Adipocyte (in vitro differentiated cells): ENCODE measurements around the gene CRYBG2.
"Not testable (repeated sequence)": the region's sequence is repeated elsewhere in the genome, so short reads cannot be mapped to it uniquely, and the experiment has no call there.

Experiments used
- DNase-seq: peaks from one replicate; pipeline ENCODE4 v3.0.0-alpha.2; 2015; ENCODE audit warnings: low read depth
- H3K27me3 ChIP-seq: replicated peaks from 2 replicates; pipeline ENCODE4 v1.7.0; 2013; ENCODE audit warnings: mild to moderate bottlenecking, low read length, moderate library complexity; ENCODE audit not compliant: control insufficient read depth, insufficient read depth
- H3K36me3 ChIP-seq: 2 replicates; pipeline ENCODE4 v1.7.0; 2013; ENCODE audit warnings: low read length, mild to moderate bottlenecking, moderate library complexity; ENCODE audit not compliant: control insufficient read depth, insufficient read depth, severe bottlenecking
- H3K4me1 ChIP-seq: 2 replicates; pipeline ENCODE4 v1.7.0; 2013; ENCODE audit warnings: mild to moderate bottlenecking, low read length, moderate library complexity; ENCODE audit not compliant: control insufficient read depth, insufficient read depth
- H3K4me3 ChIP-seq: 2 replicates; pipeline ENCODE4 v1.7.0; 2013; ENCODE audit warnings: mild to moderate bottlenecking, low read length, moderate library complexity
- H3K9ac ChIP-seq: 2 replicates; pipeline ENCODE4 v1.7.0; 2013; ENCODE audit warnings: mild to moderate bottlenecking, low read length, moderate library complexity
- H3K9me3 ChIP-seq: 2 replicates; pipeline ENCODE4 v1.7.0; 2013; ENCODE audit warnings: mild to moderate bottlenecking, low read length, moderate library complexity; ENCODE audit not compliant: control insufficient read depth

The CRYBG2 gene

DNA sequence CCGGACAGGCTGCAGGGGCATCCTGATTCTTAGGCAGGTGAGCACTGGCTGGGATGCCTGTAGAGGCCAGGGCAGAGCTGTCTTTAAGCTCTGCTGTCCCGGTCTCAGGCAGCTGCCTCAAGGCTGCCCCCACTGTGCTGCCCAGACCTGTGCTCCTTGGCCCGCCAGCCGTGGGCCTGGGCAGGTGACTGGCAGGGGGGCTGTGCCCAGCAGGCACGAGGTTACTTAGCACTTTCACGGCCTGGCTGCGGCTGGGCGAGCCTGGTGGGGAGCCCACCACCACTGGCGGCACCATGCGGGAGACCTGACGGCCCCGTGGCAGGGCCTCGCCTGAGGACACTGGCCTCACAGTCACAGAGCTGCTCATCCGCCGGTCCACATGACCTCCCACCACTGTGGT is 8.2 kb downstream of the CRYBG2 start:
- no peak for DNase-seq
- H3K4me3 ChIP-seq = no peak overlapping the region
- no peaks in the 10 kb centered on the region for H3K36me3 ChIP-seq
- peaks cover 39% of the 10 kb centered on the region for H3K27me3 ChIP-seq
- H3K9me3 ChIP-seq = no peaks in the 10 kb centered on the region
- H3K4me1 ChIP-seq = no peaks in the 10 kb centered on the region
- H3K9ac ChIP-seq = no peak overlapping the region

DNA sequence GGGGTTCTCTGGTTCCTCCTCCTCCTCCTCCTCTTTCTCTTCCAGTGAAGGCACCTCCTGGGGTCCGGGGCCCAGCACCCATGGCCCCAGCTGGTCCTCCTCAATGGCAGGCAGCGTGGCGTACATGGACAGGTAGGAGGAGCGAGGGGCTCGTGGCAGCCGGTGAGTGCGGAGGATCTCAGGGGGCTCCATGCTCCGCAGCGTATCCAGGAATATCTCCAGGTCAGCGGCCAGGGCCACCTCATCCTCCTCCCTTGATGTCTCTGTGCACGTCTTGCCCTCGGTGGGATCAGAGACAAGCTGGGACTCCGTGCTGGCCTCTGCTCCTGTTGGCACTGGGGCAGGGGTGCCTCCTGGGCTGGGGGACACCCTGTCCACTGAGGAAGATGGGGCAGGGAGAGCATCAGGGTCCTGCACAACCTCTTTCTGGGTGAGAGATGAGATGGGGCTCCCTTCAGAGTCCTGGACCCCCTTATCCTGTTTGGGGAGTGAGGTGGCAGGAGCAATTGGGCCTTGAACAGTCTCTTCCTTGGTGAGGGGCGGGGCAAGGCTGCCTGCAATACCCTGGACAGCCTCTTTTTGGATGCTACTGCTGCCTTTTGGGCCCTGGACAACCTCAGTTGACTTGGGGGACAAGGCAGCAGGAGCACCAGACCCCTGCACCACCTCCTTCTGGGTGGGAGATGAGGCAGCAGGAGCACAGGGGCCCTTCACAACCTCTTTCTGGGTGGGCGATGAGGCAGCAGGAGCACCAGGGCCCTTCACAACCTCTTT is 9.6 kb downstream of the CRYBG2 start:
- DNase-seq = no peak
- H3K9ac ChIP-seq = no peak overlapping the region
- no peaks in the 10 kb centered on the region for H3K4me1 ChIP-seq
- no peak overlapping the region for H3K4me3 ChIP-seq
- no peaks in the 10 kb centered on the region for H3K36me3 ChIP-seq
- peaks cover 39% of the 10 kb centered on the region for H3K27me3 ChIP-seq
- H3K9me3 ChIP-seq = no peaks in the 10 kb centered on the region

DNA sequence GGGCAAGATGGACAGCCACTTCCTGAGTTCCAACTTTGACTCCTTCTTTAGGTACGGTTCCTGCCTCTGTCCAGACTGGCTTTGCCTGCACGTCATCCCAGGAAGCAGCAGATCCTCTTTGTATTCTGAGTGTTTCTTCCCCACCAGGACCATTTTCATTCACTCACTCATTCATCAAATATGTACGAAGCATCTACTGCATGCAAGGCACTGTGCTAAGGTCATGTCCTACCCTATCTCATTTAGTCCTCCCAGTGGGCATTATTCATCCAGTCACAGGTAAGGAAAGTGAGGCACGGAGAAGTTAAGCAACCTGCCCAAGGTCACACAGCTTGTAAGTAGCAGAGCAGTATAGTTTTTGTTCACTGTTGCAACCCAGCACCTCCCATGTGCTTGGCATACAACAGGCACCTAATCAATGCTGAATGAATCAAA is 13.9 kb downstream of the CRYBG2 start:
- Histone ChIP-seq H3K9ac (no peak overlapping the region), H3K27me3 (peaks cover 32% of the 10 kb centered on the region), H3K9me3 (no peaks in the 10 kb centered on the region), H3K4me1 (peaks cover 3% of the 10 kb centered on the region), H3K4me3 (no peak overlapping the region), H3K36me3 (no peaks in the 10 kb centered on the region)
- no peak for DNase-seq

DNA sequence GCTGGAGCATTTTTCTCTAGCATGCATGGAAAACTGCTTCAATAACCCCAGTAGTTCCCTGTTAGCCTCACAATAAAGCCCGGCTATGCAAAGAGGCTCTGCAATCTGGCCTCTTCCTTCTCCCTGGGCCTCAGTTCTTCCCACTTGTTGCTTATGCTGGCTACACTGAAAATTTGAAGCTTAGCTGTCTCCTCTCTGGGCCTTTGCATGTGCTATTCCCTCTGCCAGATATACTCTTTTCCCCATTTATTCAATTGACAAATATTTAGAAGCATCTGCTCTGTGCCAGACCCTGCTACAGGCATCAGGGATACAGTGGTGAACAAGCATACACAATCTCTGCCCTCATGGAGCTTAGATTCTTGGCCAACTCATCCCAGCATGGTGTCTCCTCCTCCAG is 15.3 kb downstream of the CRYBG2 start:
- Histone ChIP-seq H3K27me3 (peaks cover 20% of the 10 kb centered on the region), H3K4me1 (peaks cover 3% of the 10 kb centered on the region), H3K9ac (no peak overlapping the region), H3K4me3 (no peak overlapping the region), H3K9me3 (no peaks in the 10 kb centered on the region), H3K36me3 (no peaks in the 10 kb centered on the region)
- DNase-seq = no peak

DNA sequence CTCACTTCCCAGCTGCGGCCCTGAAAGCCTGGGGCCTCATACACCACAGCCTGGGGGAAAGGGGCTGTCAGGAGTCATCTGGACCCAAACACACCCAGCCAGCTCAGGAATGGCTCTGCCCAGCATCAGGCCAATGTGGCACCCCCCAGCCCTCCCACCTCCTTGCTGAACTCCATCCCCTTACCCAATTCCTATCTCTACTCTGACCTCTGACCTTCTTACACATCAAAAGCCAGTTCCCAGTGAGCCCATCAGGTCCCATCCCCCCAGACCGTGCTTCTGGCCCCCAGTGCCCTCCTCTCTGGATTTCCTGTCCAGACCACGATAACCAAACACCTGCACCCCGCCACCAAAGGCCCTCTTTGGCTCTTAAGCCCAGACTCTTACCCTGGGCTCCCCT is 16.3 kb downstream of the CRYBG2 start:
- Histone ChIP-seq H3K36me3 (no peaks in the 10 kb centered on the region), H3K27me3 (peaks cover 11% of the 10 kb centered on the region), H3K9me3 (no peaks in the 10 kb centered on the region), H3K9ac (no peak overlapping the region), H3K4me3 (no peak overlapping the region), H3K4me1 (peaks cover 3% of the 10 kb centered on the region)
- no peak for DNase-seq

DNA sequence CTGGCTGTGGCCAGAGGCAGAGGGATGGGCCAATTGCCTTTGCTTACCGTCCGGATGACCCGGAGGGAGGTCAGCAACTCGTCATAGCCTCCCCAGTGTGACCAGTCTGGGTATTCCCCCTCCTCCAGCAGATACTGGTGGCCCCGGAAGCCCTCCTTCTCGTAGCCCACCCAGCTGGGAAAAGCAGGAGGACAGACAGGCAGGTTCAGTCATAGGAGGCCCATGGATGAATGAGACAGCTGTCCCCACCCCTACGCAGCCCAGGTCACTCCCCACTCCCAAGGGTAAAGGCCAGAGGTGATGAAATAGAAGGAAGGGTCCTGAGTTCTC is 16.8 kb downstream of the CRYBG2 start:
- no peak overlapping the region for H3K9ac ChIP-seq
- no peaks in the 10 kb centered on the region for H3K9me3 ChIP-seq
- no peaks in the 10 kb centered on the region for H3K36me3 ChIP-seq
- H3K4me3 ChIP-seq = no peak overlapping the region
- no peak for DNase-seq
- peaks cover 6% of the 10 kb centered on the region for H3K27me3 ChIP-seq
- peaks cover 3% of the 10 kb centered on the region for H3K4me1 ChIP-seq

DNA sequence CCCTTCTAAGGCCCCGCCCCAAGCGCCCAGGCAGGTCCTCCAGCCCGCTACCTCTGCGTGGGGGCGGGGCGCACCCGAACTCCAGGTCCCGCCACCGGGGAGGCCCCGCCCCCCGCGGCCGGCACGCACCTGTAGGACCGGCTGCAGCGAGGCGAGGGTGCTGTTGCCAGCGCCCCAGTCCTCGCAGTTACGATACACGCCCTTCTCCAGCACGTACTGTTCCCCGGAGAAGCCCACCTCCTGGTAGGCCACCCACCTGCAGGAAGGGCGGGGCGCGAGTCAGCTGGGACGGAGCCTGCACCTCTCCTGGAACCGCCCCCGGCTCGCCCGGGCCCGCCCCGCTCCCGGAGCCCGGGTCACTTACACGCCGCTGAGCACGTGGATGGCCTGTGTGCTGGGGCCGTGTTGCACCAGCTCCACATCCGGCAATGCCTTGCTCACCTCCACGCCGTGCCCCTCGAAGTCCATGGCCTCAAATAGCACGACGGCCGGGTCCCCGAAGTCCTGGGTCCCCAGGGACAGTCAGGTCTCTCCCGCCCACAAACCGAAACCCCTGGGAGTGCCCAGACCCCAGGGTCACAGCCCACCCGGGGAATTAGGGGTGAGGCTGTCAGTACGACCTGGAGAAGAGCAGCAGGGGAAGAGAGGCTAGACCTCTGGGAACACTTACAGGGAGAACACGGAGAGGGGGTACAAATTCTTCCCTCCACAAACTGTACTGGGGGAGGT is 17.3 kb downstream of the CRYBG2 start:
- H3K9me3 ChIP-seq = no peaks in the 10 kb centered on the region
- H3K36me3 ChIP-seq = no peaks in the 10 kb centered on the region
- peaks cover 3% of the 10 kb centered on the region for H3K4me1 ChIP-seq
- no peak for DNase-seq
- peak overlapping the region; percentile 72 for H3K4me3 ChIP-seq
- H3K9ac ChIP-seq = no peak overlapping the region
- peaks cover 3% of the 10 kb centered on the region for H3K27me3 ChIP-seq

DNA sequence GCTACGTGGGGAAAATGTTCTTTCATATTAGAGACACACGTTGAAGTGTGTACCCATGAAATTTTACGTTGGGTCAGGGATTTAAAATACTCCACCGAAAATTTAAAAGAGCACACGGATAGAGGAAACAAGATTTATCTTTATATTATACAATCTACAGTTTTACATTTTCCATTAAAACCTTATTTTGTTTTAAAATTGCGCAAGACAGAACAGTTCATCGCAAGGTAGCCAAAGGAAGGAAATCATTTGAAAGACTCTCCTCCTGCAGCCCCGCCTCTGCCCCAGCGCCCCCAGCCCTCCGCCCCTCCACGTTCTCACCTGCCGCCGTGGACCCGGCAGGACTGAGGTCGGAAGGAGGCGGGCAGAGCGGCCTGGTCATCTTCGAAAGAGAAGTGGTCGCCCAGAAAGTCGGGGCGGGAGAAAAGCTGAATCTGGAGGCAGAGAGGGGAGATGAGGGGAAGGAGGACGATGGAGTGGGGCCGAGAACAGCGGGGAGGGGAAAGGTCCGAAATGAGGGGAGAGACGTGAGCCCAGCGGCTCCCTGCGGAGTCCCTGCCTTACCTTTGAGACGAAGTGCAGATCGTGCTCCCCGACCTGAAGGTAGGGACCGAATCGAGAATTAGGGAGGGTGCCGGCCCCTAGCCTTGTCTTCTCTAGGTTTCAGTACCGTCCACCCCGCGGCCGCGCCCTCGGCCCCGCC is 18.0 kb downstream of the CRYBG2 start:
- Histone ChIP-seq H3K9me3 (no peaks in the 10 kb centered on the region), H3K4me3 (peak overlapping the region; percentile 72), H3K36me3 (no peaks in the 10 kb centered on the region), H3K4me1 (peaks cover 9% of the 10 kb centered on the region), H3K27me3 (peaks cover 3% of the 10 kb centered on the region), H3K9ac (no peak overlapping the region)
- peak; percentile 42 for DNase-seq

DNA sequence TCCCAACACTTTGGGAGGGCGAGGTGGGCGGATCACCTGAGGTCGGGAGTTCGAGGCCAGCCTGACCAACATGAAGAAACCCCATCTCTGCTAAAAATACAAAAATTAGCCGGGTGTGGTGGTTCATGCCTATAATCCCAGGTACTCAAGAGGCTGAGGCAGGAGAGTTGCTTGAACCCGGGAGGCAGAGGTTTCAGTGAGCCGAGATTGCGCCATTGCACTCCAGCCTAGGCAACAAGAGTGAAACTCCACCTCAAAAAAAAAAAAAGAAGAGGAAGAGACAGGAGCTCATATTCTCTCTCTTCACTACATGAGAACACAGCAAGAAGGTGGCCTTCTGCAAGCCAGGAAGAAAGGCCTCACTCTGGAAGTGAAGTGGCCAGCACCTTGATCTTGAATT is 20.6 kb downstream of the CRYBG2 start:
- DNase-seq = not testable (repeated sequence)

DNA sequence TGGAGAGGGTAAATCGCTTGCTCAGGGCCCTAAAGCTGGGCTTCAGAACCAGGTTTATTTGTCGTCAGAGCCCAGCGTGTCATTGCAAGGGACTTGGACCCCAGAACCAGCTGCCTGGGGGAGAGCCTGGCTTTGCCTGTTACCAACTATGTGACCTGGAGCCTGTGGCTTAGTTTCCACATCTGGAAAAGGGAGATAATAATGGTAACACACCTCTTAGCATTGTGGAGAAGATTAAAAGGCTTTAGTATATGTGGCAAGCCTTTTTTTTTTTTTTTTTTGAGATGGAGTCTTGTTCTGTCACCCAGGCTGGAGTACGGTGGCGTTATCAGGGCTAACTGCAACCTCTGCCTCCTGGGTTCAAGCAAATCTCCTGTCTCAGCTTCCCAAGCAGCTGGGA is 23.7 kb downstream of the CRYBG2 start:
- H3K36me3 ChIP-seq = no peaks in the 10 kb centered on the region
- H3K9ac ChIP-seq = no peak overlapping the region
- no peaks in the 10 kb centered on the region for H3K9me3 ChIP-seq
- peaks cover 4% of the 10 kb centered on the region for H3K27me3 ChIP-seq
- H3K4me1 ChIP-seq = peaks cover 6% of the 10 kb centered on the region
- H3K4me3 ChIP-seq = no peak overlapping the region
- no peak for DNase-seq

More for the DNA sequence above, 20.6 kb downstream of the CRYBG2 start:
- H3K27me3 ChIP-seq, H3K9ac ChIP-seq, H3K36me3 ChIP-seq, H3K9me3 ChIP-seq, H3K4me3 ChIP-seq, H3K4me1 ChIP-seq: not testable (repeated sequence)

DNA sequence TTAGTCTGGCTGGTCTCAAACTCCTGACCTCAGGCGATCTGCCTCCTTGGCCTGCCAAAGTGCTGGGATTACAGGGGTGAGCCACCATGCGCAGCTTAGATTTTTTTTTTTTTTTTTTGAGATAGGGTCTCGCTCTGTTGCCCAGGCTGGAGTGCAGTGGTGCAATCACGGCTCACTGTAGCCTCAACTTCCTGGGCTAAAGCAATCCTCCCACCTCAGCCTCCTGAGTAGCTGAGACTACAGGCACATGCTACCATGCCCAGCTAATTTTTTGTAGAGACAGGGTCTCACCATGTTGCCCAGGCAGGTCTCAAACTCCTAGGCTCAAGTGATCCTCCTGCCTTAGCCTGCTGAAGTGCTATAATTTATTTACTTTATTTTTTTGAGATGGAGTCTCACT is 24.6 kb downstream of the CRYBG2 start:
- not testable (repeated sequence) for H3K27me3 ChIP-seq, DNase-seq

More for the DNA sequence above, 24.6 kb downstream of the CRYBG2 start:
- not testable (repeated sequence) for H3K36me3 ChIP-seq, H3K4me1 ChIP-seq, H3K4me3 ChIP-seq, H3K9me3 ChIP-seq, H3K9ac ChIP-seq
